Body of pancreas (tissue), 4 donors: Measurements from ENCODE around the gene RELCH. TPM values are rescaled to one million over a fixed set of nuclear protein-coding genes. Genes with fewer than 3 reads are reported as not detected.

ENCODE experiments used
- ATAC-seq: fragments of 150-250 bp; one replicate; pipeline ENCODE4 v1.9.1; 2016
- DNase-seq, 4 donors: peaks; one replicate each; pipeline ENCODE4 v3.0.0-alpha.2; 2019
- H3K27ac ChIP-seq, 4 donors: fragments of 200-600 bp; sonication (generic); 1 replicate in 3 of 4; 2 replicates in 1 of 4; pipeline versions ENCODE4 v1.5.1 to v1.6.1; 2016 to 2019; ENCODE audit warnings: mild to moderate bottlenecking in 1 of 4, mixed read lengths in 1 of 4, moderate library complexity in 1 of 4
- H3K27me3 ChIP-seq, 2 donors: fragments of 200-600 bp; sonication (generic); one replicate each; pipeline ENCODE4 v1.6.0; 2016; ENCODE audit warnings: mild to moderate bottlenecking in 1 of 2
- H3K36me3 ChIP-seq, 2 donors: fragments of 200-600 bp; sonication (generic); replicated peaks in 1 of 2; 2 replicates each; pipeline ENCODE4 v1.5.1; 2016; ENCODE audit warnings: low read depth in 2 of 2; ENCODE audit not compliant: insufficient read depth in 1 of 2
- H3K4me1 ChIP-seq: fragments of 200-600 bp; sonication (generic); one replicate; pipeline ENCODE4 v1.6.0; 2016
- H3K4me3 ChIP-seq, 2 donors: fragments of 200-600 bp; sonication (generic); 1 replicate in 1 of 2; 2 replicates in 1 of 2; pipeline ENCODE4 v1.5.1; 2016 to 2019
- H3K9me3 ChIP-seq, 3 donors: fragments of 200-600 bp; sonication (generic); 1 replicate in 2 of 3; 2 replicates in 1 of 3; pipeline ENCODE4 v1.5.1; 2016
- CTCF ChIP-seq, 7 experiments: fragments of 450-650 bp in 4 of 7; fragments of 200-600 bp in 3 of 7; sonication (generic) in 3 of 7; IDR thresholded peaks; one replicate each; pipeline ENCODE4 v1.5.1; 2016 to 2019; ENCODE audit warnings: antibody characterized with exemption in 7 of 7
- POLR2A ChIP-seq, 3 donors: fragments of 450-650 bp; IDR thresholded peaks; one replicate each; pipeline ENCODE4 v1.6.1; 2016; ENCODE audit warnings: antibody characterized with exemption in 3 of 3, mild to moderate bottlenecking in 2 of 3
- WGBS, 2 donors: methylation state at CpG; one replicate each; pipeline ENCODE4 v1.1.5; 2017; 5-methylcytosine and 5-hydroxymethylcytosine counted together
- intact Hi-C: fragments of 100-400 bp; cut with DNase I; formaldehyde crosslinking; loops from one replicate; pipeline ENCODE4 v1.15.1; 2023
- total RNA-seq, 2 donors: library from RNA; depleted of rRNA; stranded (reverse); fragments of >200 nt; gene quantifications; one replicate each; pipeline ENCODE4 v1.1.0, GENCODE V29; 2016

RELCH gene
- total RNA-seq, 2 donors from 2014 or later: 13.5 to 51.4 TPM

- Histone ChIP-seq H3K4me1 (no peaks in the 10 kb centered on the region), H3K27ac (no peak overlapping the region), H3K27me3 (no peaks in the 10 kb centered on the region), H3K4me3 (no peak overlapping the region), H3K36me3 (no peaks in the 10 kb centered on the region), H3K9me3 (no peaks in the 10 kb centered on the region)
- WGBS, 2 donors: 47 to 54% methylated on average over 3 of the region's 3 CpGs
- ATAC-seq: no peak
- TF ChIP-seq POLR2A (IDR thresholded peaks at IDR 0.05): no peak
- DNase-seq: peak in 1 of 4 donors; percentile 24
- intact Hi-C loops: no loop called here
Observed at GRCh38 chr18:62341473-62341872, 154.4 kb downstream of the RELCH start.

GRCh38 chr18:62342884-62343283 is 155.8 kb downstream of the RELCH start:
- intact Hi-C loops: no loop called here
- Histone ChIP-seq H3K36me3 (no peaks in the 10 kb centered on the region), H3K27ac (no peak overlapping the region), H3K4me3 (no peak overlapping the region), H3K4me1 (no peaks in the 10 kb centered on the region), H3K9me3 (no peaks in the 10 kb centered on the region), H3K27me3 (no peaks in the 10 kb centered on the region)
- no peak for DNase-seq
- TF ChIP-seq CTCF (IDR thresholded peaks at IDR 0.05): no peak
- no peak for TF ChIP-seq POLR2A (IDR thresholded peaks at IDR 0.05)
- ATAC-seq: no peak
- 80% methylated on average over 4 of the region's 4 CpGs for WGBS, 2 donors

- intact Hi-C loops: no loop called here
- TF ChIP-seq CTCF (IDR thresholded peaks at IDR 0.05): no peak
- TF ChIP-seq POLR2A (IDR thresholded peaks at IDR 0.05): no peak
Observed at GRCh38 chr18:62343316-62343715, 156.3 kb downstream of the RELCH start.

GRCh38 chr18:62345909-62346308 is 158.9 kb downstream of the RELCH start:
- Histone ChIP-seq H3K9me3 (no peaks in the 10 kb centered on the region), H3K27ac (no peak overlapping the region), H3K27me3 (no peaks in the 10 kb centered on the region), H3K36me3 (no peaks in the 10 kb centered on the region), H3K4me1 (no peaks in the 10 kb centered on the region), H3K4me3 (no peak overlapping the region)
- no peak for DNase-seq
- no peak for ATAC-seq
- no peak for TF ChIP-seq CTCF (IDR thresholded peaks at IDR 0.05)
- no peak for TF ChIP-seq POLR2A (IDR thresholded peaks at IDR 0.05)
- intact Hi-C loops: no loop called here
- 67 to 81% methylated on average over 2 of the region's 2 CpGs for WGBS, 2 donors

More at GRCh38 chr18:62343316-62343715, 156.3 kb downstream of the RELCH start:
- H3K27ac ChIP-seq: no peak overlapping the region
- no peaks in the 10 kb centered on the region for H3K4me1 ChIP-seq
- no peaks in the 10 kb centered on the region for H3K27me3 ChIP-seq
- DNase-seq (no peak), ATAC-seq (no peak)
- no peaks in the 10 kb centered on the region for H3K9me3 ChIP-seq
- H3K36me3 ChIP-seq: no peaks in the 10 kb centered on the region
- H3K4me3 ChIP-seq: no peak overlapping the region
- 92 to 94% methylated on average over 8 of the region's 8 CpGs for WGBS, 2 donors

GRCh38 chr18:62346333-62347088 is 159.5 kb downstream of the RELCH start:
- Histone ChIP-seq H3K9me3 (no peaks in the 10 kb centered on the region), H3K27me3 (no peaks in the 10 kb centered on the region), H3K4me3 (no peak overlapping the region), H3K4me1 (no peaks in the 10 kb centered on the region), H3K36me3 (no peaks in the 10 kb centered on the region), H3K27ac (no peak overlapping the region)
- WGBS, 2 donors: 68 to 79% methylated on average over 7 of the region's 7 CpGs
- no peak for ATAC-seq
- intact Hi-C loops: no loop called here
- no peak for DNase-seq
- TF ChIP-seq POLR2A (IDR thresholded peaks at IDR 0.05): no peak
- no peak for TF ChIP-seq CTCF (IDR thresholded peaks at IDR 0.05)
